ENCODE measurements around the gene CENPB. TPM values are rescaled to one million over a fixed set of nuclear protein-coding genes. Genes with fewer than 3 reads are reported as not detected.

Gene CENPB
- total and polyA plus RNA-seq, 10 of the 15 experiments (the other 5 are each of a cell fraction or from before 2014, with no cell fraction given), result 0.16 to 71.2 (median 14.0) TPM

DNA sequence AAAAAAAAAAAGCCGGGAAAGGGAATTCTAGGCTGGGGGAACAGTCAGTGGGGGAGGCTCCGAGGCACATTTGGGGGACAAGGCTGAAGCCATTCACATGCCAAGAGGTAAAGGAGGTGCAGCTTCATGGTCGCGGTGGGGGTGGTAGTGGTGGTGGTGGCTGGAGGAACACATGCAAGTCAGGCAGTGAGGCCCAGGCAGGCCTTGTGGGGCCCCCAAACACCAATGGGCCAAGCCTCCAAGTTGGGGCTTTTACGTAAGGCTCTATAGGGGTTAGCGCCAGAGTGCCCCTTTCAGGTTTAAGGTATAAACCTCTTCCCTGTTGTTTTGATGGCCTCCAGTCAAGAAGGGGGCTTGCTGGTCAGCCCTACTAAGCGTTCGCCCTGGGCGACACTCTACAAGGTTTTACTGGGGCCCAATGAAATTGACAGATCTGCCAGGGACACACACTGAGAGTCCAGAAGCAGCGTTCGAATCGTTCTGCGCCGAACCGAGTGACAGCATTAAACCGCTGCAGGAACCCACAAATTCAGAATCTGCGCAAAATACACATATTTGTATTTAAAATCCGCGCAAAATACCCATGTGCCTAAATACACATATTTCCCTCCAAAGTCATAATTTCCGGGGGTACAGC, 33.0 kb upstream of the CENPB start:
- H3K79me2 ChIP-seq (ENCODE audit: control insufficient read depth, insufficient read depth, low read length), result peaks cover 7% of the 10 kb centered on the region
- peaks cover 5 to 9% of the 10 kb centered on the region in 2 experiments for H3K36me3 ChIP-seq (ENCODE audit: control insufficient read depth in 2 of 2, insufficient read depth in 2 of 2, low read length in 1 of 2)
- no peaks in the 10 kb centered on the region for H4K20me1 ChIP-seq (ENCODE audit: control insufficient read depth, insufficient read depth)
- BruUV-seq (replicated peaks), result TSS peak; percentile 89
- FAIRE-seq (no peak), DNase-seq (ENCODE audit: low read depth, low spot score) (no peak), ATAC-seq (no peak)
- RAD21 ChIA-PET (ENCODE audit: unreplicated experiment), result interaction anchor here (1.2 to 2.4 kb wide), 5 partner anchors 20 to 51 kb away, joined by 5 to 26 read pairs (median 6); partner anchors contain the start of genes ADISSP, CDC25B, CENPB and SPEF1
- H3K9ac ChIP-seq (ENCODE audit: control insufficient read depth, insufficient read depth, low read length), result peak overlapping the region; percentile 95
- SMC1A ChIA-PET (ENCODE audit: uncharacterized antibody, unreplicated experiment), result interaction anchor here (1.0 to 4.5 kb wide), 5 partner anchors 19 to 51 kb away, joined by 3 to 43 read pairs (median 6); partner anchors contain the start of genes CENPB and SPEF1
- intact Hi-C loops (cut with micrococcal nuclease; ENCODE audit: unreplicated experiment) (loop anchor here (1.0 to 2.0 kb wide), 5 partner anchors 21 to 71 kb away; partner anchors contain the start of gene MAVS), in situ Hi-C loops (cut with MboI) (no loop called here)
- WGBS (ENCODE audit: insufficient coverage, insufficient replicate concordance, low lambda C conversion rate, missing lambda C conversion rate), result 52% methylated on average over 20 of the region's 20 CpGs
- H2AFZ ChIP-seq (ENCODE audit: control insufficient read depth, low read depth, low read length), result peak overlapping the region; percentile 99
- POLR2A ChIA-PET, result interaction anchor here (0.5 to 2.6 kb wide), 12 partner anchors 19 to 264 kb away, joined by 3 to 17 read pairs (median 4); partner anchors contain the start of genes ADISSP, CDC25B, CENPB and RNF24
- peak overlapping the region; percentile 73; the same call in 1 of the 2 replicates for H3K4me3 ChIP-seq
- CTCF ChIA-PET, result interaction anchor here (0.7 to 5.5 kb wide), 11 partner anchors 9 to 190 kb away, joined by 3 to 85 read pairs (median 5); partner anchors contain the start of genes ADISSP, CDC25B and CENPB
- H3K27me3 ChIP-seq (replicated peaks in 1 of 2; ENCODE audit: control insufficient read depth in 2 of 2, insufficient read depth in 2 of 2, low read length in 1 of 2), result no peaks in the 10 kb centered on the region
- H3K4me2 ChIP-seq (ENCODE audit: control insufficient read depth, insufficient read depth), result peak overlapping the region; percentile 92
- no peaks in the 10 kb centered on the region for H3K9me3 ChIP-seq (replicated peaks; ENCODE audit: control insufficient read depth, insufficient read depth, low read length)
- peak overlapping the region; percentile 99 for H3K27ac ChIP-seq (ENCODE audit: control insufficient read depth, insufficient read depth)
- peaks cover 5% of the 10 kb centered on the region for H3K4me1 ChIP-seq (ENCODE audit: control insufficient read depth, insufficient read depth, low read length)
- TF ChIP-seq PAX5 (IDR thresholded peaks at IDR 0.05; ENCODE audit: borderline replicate concordance, low read depth, low read length) (no peak), NBN (IDR thresholded peaks at IDR 0.05) (0 out of 2 replicates have a peak, but pooled peaks have one; percentile 14), NR2F1 (conservative IDR thresholded peaks at IDR 0.05) (no peak), RCOR1 (conservative IDR thresholded peaks at IDR 0.05; ENCODE audit: low read depth, low read length) (no peak), PBX3 (IDR thresholded peaks at IDR 0.05; ENCODE audit: insufficient replicate concordance, low read depth, low read length) (no peak), IKZF1 (conservative IDR thresholded peaks at IDR 0.05) (no peak), EED (IDR thresholded peaks at IDR 0.05; ENCODE audit: low read depth) (no peak), BACH1 (IDR thresholded peaks at IDR 0.05; ENCODE audit: borderline replicate concordance) (no peak), ZNF217 (IDR thresholded peaks at IDR 0.05) (no peak), EP300 (IDR thresholded peaks at IDR 0.05; ENCODE audit: borderline replicate concordance in 1 of 2, control insufficient read depth in 1 of 2, low read depth in 2 of 2, low read length in 2 of 2) (no peak), SREBF2 (IDR thresholded peaks at IDR 0.05; ENCODE audit: low read length) (no peak)
- TF ChIP-seq, protein P1, sequence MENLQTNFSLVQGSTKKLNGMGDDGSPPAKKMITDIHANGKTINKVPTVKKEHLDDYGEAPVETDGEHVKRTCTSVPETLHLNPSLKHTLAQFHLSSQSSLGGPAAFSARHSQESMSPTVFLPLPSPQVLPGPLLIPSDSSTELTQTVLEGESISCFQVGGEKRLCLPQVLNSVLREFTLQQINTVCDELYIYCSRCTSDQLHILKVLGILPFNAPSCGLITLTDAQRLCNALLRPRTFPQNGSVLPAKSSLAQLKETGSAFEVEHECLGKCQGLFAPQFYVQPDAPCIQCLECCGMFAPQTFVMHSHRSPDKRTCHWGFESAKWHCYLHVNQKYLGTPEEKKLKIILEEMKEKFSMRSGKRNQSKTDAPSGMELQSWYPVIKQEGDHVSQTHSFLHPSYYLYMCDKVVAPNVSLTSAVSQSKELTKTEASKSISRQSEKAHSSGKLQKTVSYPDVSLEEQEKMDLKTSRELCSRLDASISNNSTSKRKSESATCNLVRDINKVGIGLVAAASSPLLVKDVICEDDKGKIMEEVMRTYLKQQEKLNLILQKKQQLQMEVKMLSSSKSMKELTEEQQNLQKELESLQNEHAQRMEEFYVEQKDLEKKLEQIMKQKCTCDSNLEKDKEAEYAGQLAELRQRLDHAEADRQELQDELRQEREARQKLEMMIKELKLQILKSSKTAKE (IDR thresholded peaks at IDR 0.05; ENCODE audit: low read depth, poor library complexity, severe bottlenecking), result no peak
- TF ChIP-seq, protein P2, sequence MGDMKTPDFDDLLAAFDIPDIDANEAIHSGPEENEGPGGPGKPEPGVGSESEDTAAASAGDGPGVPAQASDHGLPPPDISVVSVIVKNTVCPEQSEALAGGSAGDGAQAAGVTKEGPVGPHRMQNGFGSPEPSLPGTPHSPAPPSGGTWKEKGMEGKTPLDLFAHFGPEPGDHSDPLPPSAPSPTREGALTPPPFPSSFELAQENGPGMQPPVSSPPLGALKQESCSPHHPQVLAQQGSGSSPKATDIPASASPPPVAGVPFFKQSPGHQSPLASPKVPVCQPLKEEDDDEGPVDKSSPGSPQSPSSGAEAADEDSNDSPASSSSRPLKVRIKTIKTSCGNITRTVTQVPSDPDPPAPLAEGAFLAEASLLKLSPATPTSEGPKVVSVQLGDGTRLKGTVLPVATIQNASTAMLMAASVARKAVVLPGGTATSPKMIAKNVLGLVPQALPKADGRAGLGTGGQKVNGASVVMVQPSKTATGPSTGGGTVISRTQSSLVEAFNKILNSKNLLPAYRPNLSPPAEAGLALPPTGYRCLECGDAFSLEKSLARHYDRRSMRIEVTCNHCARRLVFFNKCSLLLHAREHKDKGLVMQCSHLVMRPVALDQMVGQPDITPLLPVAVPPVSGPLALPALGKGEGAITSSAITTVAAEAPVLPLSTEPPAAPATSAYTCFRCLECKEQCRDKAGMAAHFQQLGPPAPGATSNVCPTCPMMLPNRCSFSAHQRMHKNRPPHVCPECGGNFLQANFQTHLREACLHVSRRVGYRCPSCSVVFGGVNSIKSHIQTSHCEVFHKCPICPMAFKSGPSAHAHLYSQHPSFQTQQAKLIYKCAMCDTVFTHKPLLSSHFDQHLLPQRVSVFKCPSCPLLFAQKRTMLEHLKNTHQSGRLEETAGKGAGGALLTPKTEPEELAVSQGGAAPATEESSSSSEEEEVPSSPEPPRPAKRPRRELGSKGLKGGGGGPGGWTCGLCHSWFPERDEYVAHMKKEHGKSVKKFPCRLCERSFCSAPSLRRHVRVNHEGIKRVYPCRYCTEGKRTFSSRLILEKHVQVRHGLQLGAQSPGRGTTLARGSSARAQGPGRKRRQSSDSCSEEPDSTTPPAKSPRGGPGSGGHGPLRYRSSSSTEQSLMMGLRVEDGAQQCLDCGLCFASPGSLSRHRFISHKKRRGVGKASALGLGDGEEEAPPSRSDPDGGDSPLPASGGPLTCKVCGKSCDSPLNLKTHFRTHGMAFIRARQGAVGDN (IDR thresholded peaks at IDR 0.05), result no peak
